SU-DHL-6 (cell line): ENCODE measurements around the gene ABCB9.

Source experiments
- H2AFZ ChIP-seq: fragments of 200-600 bp; sonication (generic); 2 replicates; pipeline ENCODE4 v1.6.1; 2014; ENCODE audit warnings: low read depth, mild to moderate bottlenecking, moderate library complexity, mixed read lengths, antibody characterized with exemption, low read length; ENCODE audit not compliant: severe bottlenecking
- H3F3A ChIP-seq: fragments of 200-600 bp; shearing (Covaris generic); 2 replicates; pipeline ENCODE4 v1.6.0; 2016; ENCODE audit warnings: antibody characterized with exemption, mild to moderate bottlenecking; ENCODE audit not compliant: insufficient read depth
- H3K27ac ChIP-seq: fragments of 200-600 bp; sonication (generic); 2 replicates; pipeline ENCODE4 v1.5.1; 2016; ENCODE audit warnings: low read depth, mild to moderate bottlenecking, low read length, moderate library complexity, mixed read lengths
- H3K27me3 ChIP-seq: fragments of 200-600 bp; sonication (generic), shearing (Covaris generic); 2 replicates; pipeline ENCODE4 v1.6.0; 2014; ENCODE audit warnings: mild to moderate bottlenecking, low read length
- H3K36me3 ChIP-seq: fragments of 200-600 bp; sonication (generic); 2 replicates; pipeline ENCODE4 v1.6.1; 2014; ENCODE audit warnings: mild to moderate bottlenecking, low read length, mixed read lengths
- H3K4me2 ChIP-seq: fragments of 300-600, 200-600 bp; shearing (Covaris generic), sonication (generic); 2 replicates; pipeline ENCODE4 v1.6.0; 2014; ENCODE audit warnings: low read length, low read depth, mild to moderate bottlenecking; ENCODE audit not compliant: poor library complexity, severe bottlenecking
- H3K4me3 ChIP-seq: fragments of 200-600 bp; sonication (generic); 2 replicates; pipeline ENCODE4 v1.5.1; 2014; ENCODE audit warnings: antibody characterized with exemption, low read length, mild to moderate bottlenecking, mixed read lengths; ENCODE audit not compliant: insufficient read depth, poor library complexity, severe bottlenecking
- H3K79me2 ChIP-seq: fragments of 200-600 bp; sonication (generic); 2 replicates; pipeline ENCODE4 v1.6.1; 2014; ENCODE audit warnings: mild to moderate bottlenecking, low read length, moderate library complexity; ENCODE audit not compliant: insufficient read depth
- H3K9ac ChIP-seq: fragments of 200-600 bp; sonication (generic); 2 replicates; pipeline ENCODE4 v1.7.0; 2014; ENCODE audit warnings: mild to moderate bottlenecking, low read length
- H3K9me2 ChIP-seq: fragments of 200-600 bp; sonication (generic); replicated peaks from 2 replicates; pipeline ENCODE4 v1.6.1; 2014; ENCODE audit warnings: low read length; ENCODE audit not compliant: insufficient read depth
- H3K9me3 ChIP-seq: fragments of 200-600 bp; sonication (generic); 2 replicates; pipeline ENCODE4 v1.6.1; 2014; ENCODE audit warnings: low read length, mixed read lengths; ENCODE audit not compliant: insufficient read depth
- H4K20me1 ChIP-seq: fragments of 200-600 bp; sonication (generic); 2 replicates; pipeline ENCODE4 v1.6.1; 2014; ENCODE audit warnings: low read depth, mild to moderate bottlenecking, antibody characterized with exemption, low read length, moderate library complexity, mixed read lengths
- CTCF ChIP-seq: fragments of 200-600 bp; sonication (generic); IDR thresholded peaks from one replicate; pipeline ENCODE4 v1.5.1; 2017; ENCODE audit warnings: antibody characterized with exemption, mild to moderate bottlenecking, low read length, moderate library complexity; ENCODE audit not compliant: insufficient read depth, poor library complexity, severe bottlenecking
- EZH2phosphoT487 ChIP-seq: fragments of 200-600 bp; sonication (generic), shearing (Covaris generic); conservative IDR thresholded peaks from 2 replicates; pipeline ENCODE4 v1.6.1; 2018; ENCODE audit warnings: mild to moderate bottlenecking, antibody characterized with exemption, low read length, moderate library complexity, mixed read lengths

Gene ABCB9

DNA sequence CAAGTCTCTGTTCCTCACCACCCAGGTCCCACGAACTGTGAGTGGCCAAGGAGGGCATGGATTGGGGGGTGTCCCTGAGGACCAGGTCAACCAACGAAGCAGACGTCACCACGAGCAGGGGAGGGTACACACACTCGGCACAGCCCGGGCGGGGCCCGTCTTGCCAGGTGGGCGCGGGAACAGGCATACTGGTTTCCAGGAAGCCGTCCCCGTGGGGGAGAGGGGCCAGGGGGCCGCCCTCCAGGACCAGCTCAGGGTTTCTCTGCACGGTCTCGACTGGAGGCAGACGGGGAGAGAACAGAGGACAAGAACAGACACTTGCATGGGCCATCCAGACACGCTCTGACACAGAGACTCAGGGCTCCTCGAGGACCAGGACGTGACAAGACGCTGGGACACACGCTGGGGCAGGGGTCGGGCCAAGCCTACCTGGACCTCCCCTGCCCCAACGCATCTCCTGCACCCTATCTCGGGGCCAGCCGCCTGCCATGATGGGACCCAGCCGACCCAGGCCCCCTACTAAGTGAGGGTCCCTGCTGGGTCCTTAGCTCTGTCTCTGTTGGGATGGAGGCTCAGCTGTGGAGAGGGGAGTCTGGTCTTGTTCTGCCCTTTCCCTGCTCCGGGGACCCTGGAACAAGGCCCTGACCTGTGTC is 25.5 kb upstream of the ABCB9 start:
- Histone ChIP-seq H3K9me2 (no peaks in the 10 kb centered on the region), H2AFZ (no peak overlapping the region), H4K20me1 (no peaks in the 10 kb centered on the region), H3K36me3 (no peaks in the 10 kb centered on the region), H3K27me3 (no peaks in the 10 kb centered on the region), H3K4me2 (no peak overlapping the region), H3K9me3 (no peaks in the 10 kb centered on the region), H3K4me3 (no peak overlapping the region), H3K27ac (no peak overlapping the region), H3F3A (no peaks in the 10 kb centered on the region), H3K79me2 (no peaks in the 10 kb centered on the region), H3K9ac (no peak overlapping the region)
- TF ChIP-seq EZH2phosphoT487 (no peak), CTCF (no peak)

GRCh38 chr12:122990961-122991622 is 24.8 kb upstream of the ABCB9 start:
- no peaks in the 10 kb centered on the region for H3K79me2 ChIP-seq
- H3K27ac ChIP-seq: no peak overlapping the region
- H3F3A ChIP-seq: no peaks in the 10 kb centered on the region
- no peak for TF ChIP-seq EZH2phosphoT487
- no peak for TF ChIP-seq CTCF
- H3K4me3 ChIP-seq: no peak overlapping the region
- no peak overlapping the region for H3K4me2 ChIP-seq
- no peak overlapping the region for H2AFZ ChIP-seq
- no peaks in the 10 kb centered on the region for H3K27me3 ChIP-seq
- H4K20me1 ChIP-seq: no peaks in the 10 kb centered on the region
- no peak overlapping the region for H3K9ac ChIP-seq
- H3K36me3 ChIP-seq: no peaks in the 10 kb centered on the region
- no peaks in the 10 kb centered on the region for H3K9me2 ChIP-seq
- no peaks in the 10 kb centered on the region for H3K9me3 ChIP-seq

- Histone ChIP-seq H3K9me3 (no peaks in the 10 kb centered on the region), H2AFZ (no peak overlapping the region), H4K20me1 (no peaks in the 10 kb centered on the region), H3F3A (no peaks in the 10 kb centered on the region), H3K36me3 (no peaks in the 10 kb centered on the region), H3K4me2 (no peak overlapping the region), H3K9ac (no peak overlapping the region), H3K79me2 (no peaks in the 10 kb centered on the region), H3K27ac (no peak overlapping the region), H3K27me3 (no peaks in the 10 kb centered on the region), H3K4me3 (no peak overlapping the region), H3K9me2 (no peaks in the 10 kb centered on the region)
- TF ChIP-seq CTCF (no peak), EZH2phosphoT487 (no peak)
These were observed 24.3 kb upstream of the ABCB9 start for GRCh38 chr12:122990561-122990960.
